PC-3 (cell line): ENCODE results near the gene RNF181.

Experiments
- CTCF ChIP-seq: fragments of 300-600 bp; sonication (generic); conservative IDR thresholded peaks from 2 replicates; pipeline ENCODE4 v1.5.1; 2017; ENCODE audit warnings: antibody characterized with exemption, low read depth, mild to moderate bottlenecking, low read length
- EZH2 ChIP-seq: fragments of 300-600 bp; sonication (generic); IDR thresholded peaks from one replicate; pipeline ENCODE4 v1.6.1; 2017; ENCODE audit warnings: antibody characterized with exemption, mild to moderate bottlenecking, low read length; ENCODE audit not compliant: unreplicated experiment
- EZH2phosphoT487 ChIP-seq: fragments of 300-600 bp; sonication (generic); IDR thresholded peaks from 2 replicates; pipeline ENCODE4 v1.6.1; 2018; ENCODE audit warnings: mild to moderate bottlenecking, antibody characterized with exemption, low read length, borderline replicate concordance

GRCh38 chr2:85547089-85547858 is 48.3 kb upstream of the RNF181 start:
- no peak for TF ChIP-seq CTCF
- no peak for TF ChIP-seq EZH2phosphoT487
- TF ChIP-seq EZH2: no peak
